ENCODE data around the gene MAT2B.
"Not testable (repeated sequence)": the region's sequence is repeated elsewhere in the genome, so short reads cannot be mapped to it uniquely, and the experiment has no call there.

MAT2B gene

DNA sequence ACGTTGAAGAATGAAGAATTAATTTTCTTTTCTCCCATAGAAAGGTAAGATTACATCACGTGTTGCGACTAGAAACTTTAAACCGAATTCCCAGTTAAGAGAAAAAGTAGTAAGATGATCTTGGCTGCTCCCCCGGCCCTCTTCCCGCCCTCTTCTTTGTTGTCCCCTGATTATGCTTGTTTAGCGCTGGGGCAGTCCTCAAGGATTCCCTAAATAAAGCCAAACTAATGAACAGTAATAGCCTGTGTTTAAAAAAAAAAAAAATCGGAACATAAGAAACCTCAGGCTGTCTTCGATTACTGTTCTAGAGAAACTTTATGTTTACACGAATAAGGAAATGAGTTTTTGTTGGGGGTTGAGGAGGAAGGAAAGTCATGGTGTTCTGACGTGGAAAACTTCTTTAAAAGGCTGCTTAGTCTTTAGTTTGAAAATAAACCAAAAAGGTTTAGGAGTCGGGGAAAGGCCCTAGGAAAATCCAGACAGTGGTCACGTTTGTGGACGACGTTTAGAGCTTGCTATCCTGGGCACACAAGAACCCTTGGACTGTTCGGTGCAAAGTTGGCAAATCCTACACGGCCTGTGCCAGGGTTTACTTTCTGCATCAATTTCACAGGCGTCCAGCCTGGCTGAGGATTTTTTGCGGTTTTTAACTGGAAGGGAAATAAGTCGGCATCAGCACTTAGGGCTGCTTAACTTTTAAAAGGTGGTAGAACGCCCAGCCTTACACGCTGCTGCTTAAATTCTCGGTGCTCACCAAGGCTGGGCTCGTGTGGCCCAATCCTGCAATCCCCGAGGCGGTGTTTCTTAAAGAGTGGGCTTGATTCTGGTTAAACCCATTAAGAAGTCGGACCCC is 1.1 kb upstream of the MAT2B start:
- peak; percentile 25 for DNase-seq

DNA sequence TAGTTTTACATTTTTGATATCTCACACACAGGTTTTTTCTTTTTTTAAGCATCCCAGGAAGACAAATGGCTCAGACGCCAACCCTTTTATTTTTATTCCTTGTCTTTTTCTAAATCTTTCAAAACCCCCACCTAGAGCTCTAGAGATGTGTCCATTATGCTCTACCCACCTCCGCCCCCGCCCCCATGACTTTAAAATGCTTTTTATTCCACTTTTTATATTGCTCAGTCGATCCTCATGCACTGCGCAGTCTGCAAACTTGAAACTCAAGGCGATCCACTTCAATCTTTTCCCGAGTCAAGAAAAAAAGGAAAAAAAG is 411 bp upstream of the MAT2B start:
- no peak for DNase-seq

DNA sequence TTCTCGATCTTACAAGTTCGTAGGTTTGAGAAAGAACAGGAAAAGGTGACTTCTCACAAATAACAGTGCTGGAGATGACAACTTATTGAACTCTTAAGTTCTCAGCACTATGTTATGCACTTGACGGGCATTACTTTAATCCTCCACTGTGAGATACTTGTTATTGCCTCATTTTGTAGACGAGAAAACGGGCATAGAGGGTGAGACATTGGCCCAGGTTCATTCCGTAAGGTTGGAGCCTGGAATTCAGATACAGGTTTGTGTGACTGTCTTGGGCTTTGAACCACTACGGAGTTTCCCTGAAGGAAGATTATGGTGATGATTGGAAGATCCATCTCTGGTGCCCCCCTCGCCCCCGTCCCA is 657 bp downstream of the MAT2B start:
- no peak for DNase-seq

DNA sequence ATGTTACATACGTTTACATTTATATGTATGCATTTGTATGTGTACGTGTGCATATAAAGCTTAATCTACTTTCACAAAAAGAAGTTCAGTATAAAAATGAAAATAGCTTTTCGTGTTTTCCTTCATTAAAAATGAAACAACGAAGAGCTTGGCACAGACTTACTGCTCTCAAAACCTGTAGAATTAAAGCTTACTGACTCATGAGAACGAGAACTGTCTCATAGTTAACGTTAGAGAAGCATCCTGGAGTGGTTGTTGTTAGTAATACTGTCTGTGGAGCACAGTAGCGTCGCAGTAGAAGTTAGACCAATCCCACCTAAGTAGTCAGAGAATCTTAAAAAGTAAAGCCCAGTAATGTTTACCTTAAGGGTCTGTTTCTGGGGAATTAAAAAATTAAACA is 1.3 kb downstream of the MAT2B start:
- DNase-seq: no peak

DNA sequence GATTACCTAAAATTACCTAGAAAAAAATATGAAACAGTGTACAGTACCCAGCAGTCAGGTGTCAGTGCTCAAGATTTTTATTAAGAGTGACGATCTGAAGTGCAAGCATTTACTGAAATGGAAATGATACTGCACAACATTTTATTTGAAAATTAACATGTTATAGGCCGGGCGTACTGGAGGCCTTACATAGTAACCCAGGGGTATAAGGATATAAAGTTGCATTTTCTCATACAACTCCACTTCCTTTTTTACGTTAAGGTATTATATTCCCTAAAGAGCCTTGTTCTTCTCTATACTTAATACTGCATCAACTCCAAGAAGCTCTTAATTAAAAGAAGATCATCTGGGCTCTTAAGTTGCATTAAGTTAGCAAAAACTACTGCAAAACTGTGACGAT is 3.3 kb downstream of the MAT2B start:
- DNase-seq: no peak

DNA sequence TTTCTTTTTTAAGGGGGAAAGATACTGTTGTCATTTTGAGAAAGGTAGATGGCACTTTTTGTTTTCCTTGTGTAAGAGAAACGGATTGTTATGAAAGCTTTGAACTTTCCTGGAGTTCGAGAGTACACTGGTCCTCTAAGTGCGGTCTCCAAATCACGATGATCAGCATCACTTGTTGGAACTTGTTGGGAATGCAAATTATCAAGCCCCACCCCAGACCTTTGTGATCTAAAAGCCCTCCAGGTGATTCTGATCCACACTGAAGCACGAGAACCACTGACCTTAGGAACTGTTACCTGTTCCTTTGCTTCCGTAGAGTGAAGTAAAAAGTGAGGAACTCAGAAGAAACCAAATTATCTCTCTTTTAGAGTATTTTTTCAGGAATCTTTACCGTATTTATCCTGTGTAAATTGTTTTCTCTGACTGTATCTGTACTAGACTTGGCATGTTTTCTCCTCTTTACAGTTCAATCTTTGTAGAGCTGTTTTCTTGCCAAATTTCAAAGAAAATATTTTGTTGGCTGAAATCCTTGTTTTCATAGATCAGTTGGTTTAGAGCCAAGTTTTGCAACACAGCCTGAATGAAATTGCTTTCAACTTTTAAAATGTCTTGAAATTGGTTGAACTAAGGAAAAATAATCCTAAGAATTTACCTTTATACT is 4.0 kb downstream of the MAT2B start:
- DNase-seq: peak; percentile 46

DNA sequence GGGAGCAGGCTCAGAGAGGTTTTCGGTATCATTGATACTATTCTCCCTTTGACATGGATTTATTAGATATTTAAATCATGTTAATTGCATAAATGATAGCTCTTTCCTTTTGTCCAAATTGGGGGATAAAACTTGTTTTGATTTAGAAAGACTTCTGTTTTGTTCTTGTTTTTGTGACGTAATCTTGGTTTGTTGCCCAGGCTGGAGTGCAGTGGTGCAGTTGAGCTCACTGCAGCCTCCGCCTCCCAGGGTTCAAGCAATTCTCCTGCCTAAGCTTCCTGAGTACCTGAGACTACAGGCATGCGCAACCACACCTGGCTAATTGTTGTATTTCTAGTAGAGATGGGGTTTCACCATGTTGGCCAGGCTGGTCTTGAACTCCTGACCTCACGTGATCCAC is 7.1 kb downstream of the MAT2B start:
- DNase-seq: no peak

DNA sequence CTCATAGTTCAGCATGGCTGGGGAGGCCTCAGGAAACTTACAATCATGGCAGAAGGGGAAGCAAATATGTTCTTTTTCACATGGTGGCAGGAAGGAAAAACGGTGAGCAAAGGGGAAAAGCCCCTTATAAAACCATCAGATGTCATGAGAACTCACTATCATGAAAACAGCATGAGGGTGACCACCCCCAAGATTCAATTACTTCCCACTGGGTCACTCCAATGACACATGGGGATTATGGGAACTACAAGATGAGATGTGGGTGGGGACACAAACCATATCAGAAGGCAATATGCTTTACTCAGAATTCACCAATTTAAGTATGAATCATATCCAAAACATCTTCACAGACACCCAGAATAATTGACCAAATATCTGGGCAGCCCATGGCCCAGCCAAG is 19.7 kb downstream of the MAT2B start:
- no peak for DNase-seq

DNA sequence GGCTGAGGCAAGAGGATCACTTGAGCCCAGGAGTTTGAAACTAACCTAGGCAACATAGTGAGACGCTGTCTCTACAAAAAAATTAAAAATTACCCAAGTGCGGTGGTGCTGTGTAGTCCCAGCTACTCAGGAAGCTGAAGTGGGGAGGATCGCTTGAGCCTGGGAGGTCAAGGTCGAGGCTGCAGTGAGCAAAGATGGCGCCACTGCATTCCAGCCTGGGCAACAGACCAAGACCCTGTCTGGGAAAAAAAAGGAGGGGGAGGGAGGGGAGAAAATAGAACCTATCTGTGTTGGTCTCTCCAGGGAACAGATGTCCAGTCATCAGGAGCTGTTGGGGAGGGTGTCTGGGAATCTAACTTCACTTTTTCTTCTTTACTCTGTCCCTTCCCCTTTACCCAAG is 24.3 kb downstream of the MAT2B start:
- no peak for DNase-seq

DNA sequence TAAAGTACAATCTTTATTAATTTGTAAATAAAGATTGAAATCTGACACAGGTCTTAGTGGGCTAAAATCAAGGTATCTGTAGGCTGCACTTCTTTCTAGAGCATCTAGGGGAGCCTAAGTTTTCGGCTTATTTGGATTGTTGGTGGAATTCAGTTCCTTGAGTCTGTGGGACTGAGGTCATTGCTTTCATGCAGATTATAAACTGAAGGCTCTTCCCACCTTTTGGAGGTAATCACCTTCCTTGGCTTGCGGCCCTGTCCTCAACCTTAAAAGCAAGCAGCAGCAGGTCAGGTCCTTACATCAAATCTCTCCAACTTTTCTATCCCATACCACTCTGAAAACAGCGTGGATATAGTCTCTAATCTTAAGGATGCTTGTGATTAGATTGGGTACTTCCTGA is 25.9 kb downstream of the MAT2B start:
- no peak for DNase-seq

DNA sequence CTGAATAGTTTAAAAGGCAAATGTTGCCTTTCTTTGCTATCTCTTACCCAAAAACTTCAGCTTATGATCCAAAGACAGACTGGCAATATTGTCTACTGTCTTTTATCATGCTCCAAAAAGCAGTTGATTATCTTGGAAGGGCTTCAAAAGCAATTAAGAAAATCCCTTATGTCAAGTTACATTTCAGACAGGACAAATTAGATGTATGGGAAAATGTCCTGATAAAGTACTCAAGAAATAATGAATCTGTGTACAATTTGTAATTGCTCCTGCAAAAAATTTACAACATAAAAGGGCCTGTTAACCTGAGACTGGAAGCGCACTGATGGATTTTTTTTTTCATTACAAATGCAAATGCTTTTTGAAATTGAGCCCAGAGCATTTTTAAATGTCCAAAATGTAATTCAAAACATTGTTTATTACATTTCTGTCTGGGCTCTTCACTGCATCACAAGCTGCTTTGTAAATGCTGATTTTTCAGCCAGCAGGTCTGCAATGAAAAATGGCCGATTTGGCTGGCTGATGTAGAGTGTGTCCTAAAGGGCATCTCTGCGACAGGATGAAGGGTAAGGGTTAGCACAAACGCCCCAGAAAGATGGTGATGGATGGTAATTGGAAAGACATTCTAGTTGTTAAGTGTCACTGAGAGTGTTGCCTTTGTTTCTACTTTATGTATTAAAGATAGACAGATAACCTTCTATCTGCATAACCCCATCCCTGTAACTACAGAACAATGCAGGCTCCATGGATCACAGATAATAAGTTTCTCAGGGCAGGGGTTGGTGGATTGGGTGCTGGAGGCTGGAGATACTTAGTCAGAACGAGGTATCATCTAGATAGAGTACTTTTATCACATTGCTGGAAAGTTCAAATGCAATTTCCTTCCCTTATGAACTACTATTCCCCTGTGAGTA is 27.0 kb downstream of the MAT2B start:
- DNase-seq: no peak

DNA sequence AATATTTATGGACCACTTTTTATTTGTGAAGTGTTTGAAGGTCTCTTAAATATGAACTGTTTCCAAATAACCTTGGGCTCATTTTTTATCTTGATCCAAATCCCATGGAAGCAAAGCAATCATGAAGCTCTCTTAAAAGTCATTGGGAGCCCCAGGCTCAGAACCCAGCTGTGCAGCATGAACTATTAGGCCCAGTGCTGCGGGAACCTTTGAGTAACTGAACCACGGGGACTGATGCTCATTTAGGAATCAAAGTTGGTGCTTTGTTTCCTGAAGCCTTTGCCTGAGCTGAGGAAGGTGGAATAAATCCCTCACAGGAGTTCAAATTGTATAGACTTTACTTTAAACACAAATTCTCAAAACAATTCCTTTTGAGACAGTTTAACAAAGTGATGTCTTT is 27.8 kb downstream of the MAT2B start:
- DNase-seq: no peak

DNA sequence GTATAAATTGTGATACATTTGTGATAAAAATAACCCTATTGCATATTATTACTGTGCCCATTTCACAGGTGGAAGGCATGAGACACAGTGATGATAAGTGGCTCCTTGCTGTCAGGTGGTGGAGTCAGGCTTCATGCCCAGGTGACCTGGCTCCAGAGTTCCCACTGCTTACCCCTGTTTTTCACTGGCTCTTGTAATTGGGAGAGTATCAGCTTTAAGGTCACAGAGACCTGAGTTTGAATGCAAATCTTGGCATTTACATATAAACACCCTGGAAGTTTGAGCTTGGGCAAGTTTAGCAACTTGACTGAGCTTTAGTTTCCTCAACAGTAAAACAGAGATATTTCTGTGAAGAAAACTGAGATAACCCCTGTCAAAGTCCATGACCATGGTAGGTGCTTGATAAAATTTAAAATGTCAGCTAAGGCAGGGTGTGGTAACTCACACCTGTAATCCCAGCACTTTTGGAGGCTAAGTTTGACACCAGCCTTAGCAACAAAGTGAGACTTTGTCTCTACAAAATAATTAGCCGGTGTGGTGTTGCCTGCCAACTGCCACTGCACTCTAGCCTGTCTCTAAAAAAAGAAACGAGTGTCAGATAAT is 29.2 kb downstream of the MAT2B start:
- no peak for DNase-seq

DNA sequence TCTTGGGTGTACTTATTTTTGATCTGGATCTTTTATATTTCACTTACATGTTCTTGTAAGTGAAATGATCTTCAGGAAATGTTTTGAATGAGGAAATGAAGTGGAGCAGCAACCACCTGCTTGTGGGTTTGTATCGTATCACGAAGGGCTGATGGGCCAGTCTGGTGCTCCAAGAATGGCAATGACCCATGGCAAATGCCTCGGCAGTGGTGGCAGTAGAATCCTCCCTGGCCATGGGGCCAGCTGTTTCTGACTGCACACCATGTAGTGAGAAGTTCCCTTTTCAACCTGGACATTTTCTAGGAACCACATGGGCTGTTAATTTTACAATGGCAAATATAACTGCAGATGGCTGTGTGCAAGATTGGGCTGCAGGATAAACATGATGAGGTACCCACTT is 29.9 kb downstream of the MAT2B start:
- no peak for DNase-seq

DNA sequence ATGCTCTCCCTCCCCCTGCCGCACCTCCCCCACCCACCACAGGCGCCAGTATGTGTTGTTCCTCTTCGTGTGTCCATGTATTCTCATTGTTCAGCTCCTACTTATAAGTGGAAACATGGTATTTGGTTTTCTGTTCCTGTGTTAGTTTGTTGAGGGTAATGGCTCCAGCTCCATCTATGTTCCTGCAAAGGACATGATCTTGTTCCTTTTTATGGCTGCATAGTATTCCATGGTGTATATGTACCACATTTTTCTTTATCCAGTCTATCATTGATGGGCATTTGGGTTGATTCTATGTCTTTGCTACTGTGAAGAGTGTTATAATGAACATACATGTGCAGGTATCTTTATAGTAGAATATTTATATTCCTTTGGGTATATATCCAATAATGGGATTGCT is 31.0 kb downstream of the MAT2B start:
- DNase-seq: not testable (repeated sequence)

DNA sequence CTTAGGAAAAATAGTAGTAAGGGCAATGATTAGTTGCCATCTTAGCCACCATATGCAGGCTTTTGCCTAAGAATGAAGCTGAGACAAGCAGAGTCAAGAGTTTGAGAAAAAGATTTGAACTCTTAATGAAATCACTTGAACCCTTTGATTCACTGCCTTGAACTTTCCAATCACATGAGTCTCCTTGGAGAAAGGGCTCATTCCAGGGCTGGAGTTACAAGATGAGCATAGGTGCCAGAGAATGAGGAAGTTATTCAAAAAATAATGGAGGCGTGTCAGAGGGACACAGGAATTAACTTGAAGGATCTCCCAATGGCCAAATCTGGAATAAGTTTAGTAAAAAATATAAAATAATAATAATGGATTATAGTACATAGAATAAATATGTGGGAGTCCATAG is 35.3 kb downstream of the MAT2B start:
- no peak for DNase-seq

DNA sequence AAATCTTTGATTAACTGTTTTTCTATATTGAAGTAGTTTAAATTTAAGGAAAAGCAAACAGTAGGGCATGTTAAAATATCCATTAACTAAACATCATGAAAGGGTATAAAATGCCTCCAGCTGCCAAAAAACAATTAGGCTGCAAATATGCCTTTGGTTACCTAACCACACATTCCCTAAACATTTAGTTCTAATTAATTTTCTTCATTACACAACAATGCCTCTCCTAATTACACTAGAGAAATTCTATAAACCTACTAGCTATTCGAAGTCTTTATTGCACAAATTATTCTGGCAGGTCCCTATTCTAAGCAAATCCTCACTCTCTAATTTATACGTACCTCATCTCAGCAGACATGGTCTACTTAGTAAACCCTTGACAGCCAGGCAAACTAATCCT is 37.4 kb downstream of the MAT2B start:
- no peak for DNase-seq

DNA sequence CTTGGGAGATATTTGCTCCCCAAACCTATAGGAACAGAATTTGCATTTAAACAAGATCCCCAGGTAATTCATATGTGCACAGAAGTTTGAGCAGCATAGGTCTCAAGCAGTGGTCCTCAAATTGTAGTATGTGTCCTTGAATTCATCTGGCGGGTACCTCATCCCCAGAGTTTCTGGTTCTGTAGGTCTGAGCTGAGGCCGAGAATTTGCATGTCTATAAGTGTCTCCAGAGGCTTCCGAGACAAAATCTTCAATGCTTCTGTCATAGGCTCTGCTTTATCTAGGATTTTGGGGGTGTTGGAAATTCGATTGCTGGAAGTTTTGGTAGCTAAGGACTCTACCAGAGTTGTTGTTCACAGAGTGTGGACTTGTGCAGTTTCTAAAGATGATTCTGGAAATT is 38.6 kb downstream of the MAT2B start:
- no peak for DNase-seq

DNA sequence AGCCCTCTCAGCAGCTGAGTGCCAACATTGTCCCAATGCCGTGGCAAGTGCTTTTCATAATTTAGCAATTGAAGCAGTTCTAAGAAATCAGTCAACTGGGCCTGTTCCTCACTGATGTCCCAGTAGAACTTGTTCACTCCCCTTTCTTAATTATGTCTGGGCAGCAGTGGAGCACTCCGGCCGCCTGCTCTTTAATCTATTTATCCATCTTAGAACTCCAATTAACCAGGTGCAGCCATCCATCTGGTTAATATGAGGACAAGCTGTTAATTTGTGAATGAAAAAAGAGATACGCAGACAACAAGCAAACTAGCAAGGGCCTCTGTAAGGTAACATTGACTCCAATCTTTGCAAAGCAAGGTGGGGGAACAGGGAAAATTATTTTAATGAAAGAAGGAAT is 39.4 kb downstream of the MAT2B start:
- no peak for DNase-seq

DNA sequence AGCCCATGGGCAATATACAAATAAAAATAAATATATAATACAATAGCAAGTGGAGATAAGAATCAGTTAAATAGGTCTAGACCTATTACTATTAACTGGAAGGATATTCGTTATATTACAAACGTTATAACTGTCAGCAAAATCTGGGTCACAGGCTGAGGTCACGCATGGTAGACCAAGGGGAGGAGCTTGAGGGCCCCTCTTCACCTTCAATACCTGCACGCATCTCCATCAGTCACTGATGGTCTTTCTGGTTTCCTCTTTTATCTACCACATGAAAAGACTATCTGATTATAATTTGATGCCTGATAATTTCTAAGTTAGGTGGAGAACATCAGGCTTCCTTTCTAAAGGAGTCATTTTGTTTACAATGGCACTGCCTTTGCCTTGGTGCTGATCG is 43.2 kb downstream of the MAT2B start:
- no peak for DNase-seq

DNA sequence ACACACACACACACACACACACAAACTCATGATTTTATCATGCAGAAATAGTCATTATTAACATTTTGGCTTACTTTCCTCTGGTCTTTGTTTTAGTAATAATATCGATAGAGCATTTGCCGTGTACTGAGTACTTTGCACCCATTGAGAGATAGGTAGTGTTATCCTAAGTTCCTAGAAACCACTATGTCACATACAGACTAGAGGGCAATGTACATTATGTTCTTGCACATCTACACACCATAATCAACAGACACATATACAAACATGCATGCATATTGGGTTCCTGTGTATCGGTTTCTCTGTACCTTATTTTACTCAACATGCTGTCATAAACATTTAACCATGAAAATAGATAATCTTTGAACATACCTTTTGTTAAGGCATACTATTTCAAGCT is 45.7 kb downstream of the MAT2B start:
- no peak for DNase-seq

DNA sequence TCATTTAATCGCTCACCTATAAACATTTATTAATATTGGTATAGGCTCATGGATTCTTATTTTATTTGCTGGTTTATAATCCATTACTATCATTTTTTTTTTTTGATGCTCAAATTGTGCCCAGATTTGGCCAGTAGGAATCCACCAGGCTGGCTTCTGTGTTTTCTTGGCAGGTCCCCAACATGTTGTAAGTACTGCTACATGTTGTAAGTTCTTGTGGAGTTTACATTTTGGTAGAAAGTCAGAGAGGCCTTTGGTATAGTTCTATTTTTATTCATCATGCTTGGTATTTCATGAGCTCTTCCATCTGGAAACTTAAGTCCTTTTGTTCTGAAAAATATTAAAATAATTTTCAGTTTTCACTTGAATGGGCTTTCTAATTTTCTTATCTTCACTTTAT is 47.1 kb downstream of the MAT2B start:
- no peak for DNase-seq

DNA sequence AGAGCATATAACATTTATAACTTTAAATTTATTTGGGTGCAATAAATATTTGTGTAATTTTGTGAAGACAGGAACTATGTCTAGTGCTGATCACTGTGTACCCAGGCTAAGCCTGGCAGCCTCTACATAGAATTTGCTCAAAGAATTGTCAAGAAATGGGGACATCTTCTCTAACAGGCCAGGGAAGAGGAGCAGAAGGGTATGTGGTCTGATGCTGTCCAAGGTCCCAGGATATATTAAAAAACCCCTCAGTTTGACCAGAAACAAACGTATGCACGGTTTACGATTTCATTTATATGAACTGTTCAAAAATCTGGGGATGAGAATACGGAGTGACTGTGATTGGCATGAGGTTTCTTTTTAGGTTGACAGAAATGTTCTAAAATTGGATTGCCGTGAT is 55.9 kb downstream of the MAT2B start:
- DNase-seq: no peak

DNA sequence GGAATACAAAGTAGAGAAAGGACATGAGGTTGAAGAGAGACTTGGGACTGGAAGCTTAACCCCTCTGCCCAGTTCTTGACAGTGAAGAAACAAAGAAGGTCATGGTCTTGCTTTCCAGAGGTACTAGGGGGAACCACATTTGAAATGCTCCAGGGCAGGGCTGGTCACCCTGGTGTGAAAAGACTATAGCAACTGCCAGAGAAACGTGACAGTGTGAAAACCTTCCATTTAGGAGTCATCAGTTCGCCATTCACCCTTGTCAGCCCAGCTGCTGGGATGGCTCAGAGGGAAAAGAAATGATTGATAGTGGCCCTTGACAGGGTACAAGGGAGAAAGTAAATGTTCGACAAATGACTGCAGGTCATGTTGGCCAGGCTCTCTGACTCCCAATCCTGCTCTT is 56.7 kb downstream of the MAT2B start:
- DNase-seq: no peak
